Fibroblast of peridontal ligament (primary cell): ENCODE data around the gene EGFLAM.
"Not testable (repeated sequence)": the region's sequence is repeated elsewhere in the genome, so short reads cannot be mapped to it uniquely, and the experiment has no call there.

Experiments used
- DNase-seq: peaks from one replicate; pipeline ENCODE4 v3.0.0-alpha.2; 2010; ENCODE audit errors: extremely low read depth

EGFLAM gene

GRCh38 chr5:38329132-38329715 lies 70.9 kb downstream of the EGFLAM start:
- no peak for DNase-seq

GRCh38 chr5:38330207-38330606 lies 71.8 kb downstream of the EGFLAM start:
- DNase-seq: no peak

- no peak for DNase-seq
Observed at GRCh38 chr5:38331831-38332230, 73.5 kb downstream of the EGFLAM start.

- DNase-seq: not testable (repeated sequence)
Observed at GRCh38 chr5:38333181-38333580, 74.8 kb downstream of the EGFLAM start.

- no peak for DNase-seq
Observed at GRCh38 chr5:38338455-38338854, 80.1 kb downstream of the EGFLAM start.

GRCh38 chr5:38339446-38339845 lies 81.1 kb downstream of the EGFLAM start:
- DNase-seq: no peak

GRCh38 chr5:38341056-38341455 lies 82.7 kb downstream of the EGFLAM start:
- DNase-seq: no peak

- DNase-seq: no peak
Observed at GRCh38 chr5:38341641-38342040, 83.3 kb downstream of the EGFLAM start.

GRCh38 chr5:38342261-38342660 lies 83.9 kb downstream of the EGFLAM start:
- DNase-seq: no peak

GRCh38 chr5:38344891-38345290 lies 86.5 kb downstream of the EGFLAM start:
- no peak for DNase-seq

- no peak for DNase-seq
Observed at GRCh38 chr5:38346593-38346992, 88.2 kb downstream of the EGFLAM start.

- no peak for DNase-seq
Observed at GRCh38 chr5:38347040-38347763, 88.8 kb downstream of the EGFLAM start.

- peak; percentile 21 for DNase-seq
Observed at GRCh38 chr5:38347896-38348295, 89.5 kb downstream of the EGFLAM start.

GRCh38 chr5:38360323-38361061 lies 102.1 kb downstream of the EGFLAM start:
- no peak for DNase-seq

GRCh38 chr5:38362713-38363112 lies 104.4 kb downstream of the EGFLAM start:
- no peak for DNase-seq

GRCh38 chr5:38364825-38365224 lies 106.5 kb downstream of the EGFLAM start:
- DNase-seq: no peak

- DNase-seq: no peak
Observed at GRCh38 chr5:38367410-38367809, 109.1 kb downstream of the EGFLAM start.

- DNase-seq: no peak
Observed at GRCh38 chr5:38367966-38368365, 109.6 kb downstream of the EGFLAM start.

GRCh38 chr5:38369692-38370091 lies 111.3 kb downstream of the EGFLAM start:
- no peak for DNase-seq

- DNase-seq: peak; percentile 20
Observed at GRCh38 chr5:38370358-38371100, 112.2 kb downstream of the EGFLAM start.

- peak; percentile 28 for DNase-seq
Observed at GRCh38 chr5:38371596-38371995, 113.2 kb downstream of the EGFLAM start.

- DNase-seq: peak; percentile 86
Observed at GRCh38 chr5:38373743-38374142, 115.4 kb downstream of the EGFLAM start.
